GM12873 (cell line): ENCODE results near the gene ACCSL.

Experiments
- CTCF ChIP-seq: IDR thresholded peaks from 2 replicates; pipeline ENCODE4 v1.5.1; 2012; ENCODE audit warnings: low read depth, mild to moderate bottlenecking, moderate library complexity, low read length, control low read depth; ENCODE audit not compliant: insufficient read depth; ENCODE audit errors: missing control alignments

ACCSL gene

GRCh38 chr11:44005063-44005701 lies 42.6 kb upstream of the ACCSL start:
- TF ChIP-seq CTCF: no peak

GRCh38 chr11:44005956-44006355 lies 41.8 kb upstream of the ACCSL start:
- TF ChIP-seq CTCF: no peak

- TF ChIP-seq CTCF: no peak
Measured at GRCh38 chr11:44006917-44007361, 40.8 kb upstream of the ACCSL start.

GRCh38 chr11:44007481-44008087 lies 40.2 kb upstream of the ACCSL start:
- TF ChIP-seq CTCF: no peak

GRCh38 chr11:44008088-44008501 lies 39.7 kb upstream of the ACCSL start:
- TF ChIP-seq CTCF: no peak

- no peak for TF ChIP-seq CTCF
Measured at GRCh38 chr11:44008698-44009097, 39.1 kb upstream of the ACCSL start.

GRCh38 chr11:44010789-44011251 lies 37.0 kb upstream of the ACCSL start:
- TF ChIP-seq CTCF: no peak
